CD4-positive, CD25-positive, alpha-beta regulatory T cell (primary cell): ENCODE results near the gene RPL35A. TPM values are rescaled to one million over a fixed set of nuclear protein-coding genes. Genes with fewer than 3 reads are reported as not detected.
"Not testable (repeated sequence)": the region's sequence is repeated elsewhere in the genome, so short reads cannot be mapped to it uniquely, and the experiment has no call there.

ENCODE experiments used
- ATAC-seq, 2 donors: fragments of 150-1000 bp; cut with Tn5 transposase; one replicate each; pipeline ENCODE4 v1.10.0; 2021; ENCODE audit warnings: low read depth in 2 of 2, moderate number of reproducible peaks in 2 of 2, moderate library complexity in 1 of 2
- DNase-seq, 3 donors: peaks; one replicate each; pipeline versions ENCODE4 v3.0.0 to v3.0.0-alpha.2; 2012 to 2022; ENCODE audit warnings: mixed read lengths in 1 of 3
- H3K27ac ChIP-seq: one replicate; pipeline ENCODE4 v1.7.0; 2013; ENCODE audit warnings: mild to moderate bottlenecking, low read length; ENCODE audit not compliant: insufficient read depth, poor library complexity, severe bottlenecking
- H3K27me3 ChIP-seq: one replicate; pipeline ENCODE4 v1.7.0; 2013; ENCODE audit warnings: low read length; ENCODE audit not compliant: control insufficient read depth, insufficient read depth
- H3K36me3 ChIP-seq: one replicate; pipeline ENCODE4 v1.7.0; 2013; ENCODE audit warnings: mild to moderate bottlenecking, low read length, moderate library complexity; ENCODE audit not compliant: control insufficient read depth, insufficient read depth
- H3K4me1 ChIP-seq: 2 replicates; pipeline ENCODE4 v1.7.0; 2013; ENCODE audit warnings: mild to moderate bottlenecking, low read length; ENCODE audit not compliant: insufficient read depth, control insufficient read depth, poor library complexity, severe bottlenecking
- H3K4me3 ChIP-seq: one replicate; pipeline ENCODE4 v1.7.0; 2013; ENCODE audit warnings: low read depth, mild to moderate bottlenecking, low read length, moderate library complexity
- H3K9me3 ChIP-seq, 2 experiments: 1 replicate in 1 of 2; 2 replicates in 1 of 2; pipeline ENCODE4 v1.7.0; 2013; ENCODE audit warnings: low read length in 2 of 2, mild to moderate bottlenecking in 1 of 2, moderate library complexity in 1 of 2; ENCODE audit not compliant: control insufficient read depth in 2 of 2
- H3K27ac Mint-ChIP-seq, 3 donors: one replicate each; pipeline ENCODE4 v1.8.0; 2020 to 2022; ENCODE audit warnings: mild to moderate bottlenecking in 3 of 3, mixed read lengths in 3 of 3, moderate library complexity in 2 of 3
- H3K27me3 Mint-ChIP-seq: one replicate; pipeline ENCODE4 v1.8.0; 2022; ENCODE audit warnings: mild to moderate bottlenecking, mixed read lengths
- H3K36me3 Mint-ChIP-seq: one replicate; pipeline ENCODE4 v1.8.0; 2020; ENCODE audit warnings: mixed read lengths
- H3K4me1 Mint-ChIP-seq, 4 donors: one replicate each; pipeline ENCODE4 v1.8.0; 2020 to 2022; ENCODE audit warnings: mixed read lengths in 4 of 4, mild to moderate bottlenecking in 1 of 4
- H3K4me3 Mint-ChIP-seq, 4 donors: one replicate each; pipeline ENCODE4 v1.8.0; 2020 to 2022; ENCODE audit warnings: mild to moderate bottlenecking in 4 of 4, mixed read lengths in 4 of 4, moderate library complexity in 3 of 4
- H3K9me3 Mint-ChIP-seq, 7 donors: one replicate each; pipeline ENCODE4 v1.8.0; 2020 to 2022; ENCODE audit warnings: mixed read lengths in 7 of 7, mild to moderate bottlenecking in 3 of 7, moderate library complexity in 2 of 7
- polyA plus RNA-seq, 4 donors: library from polyadenylated mRNA; unstranded; fragments of 300-500 nt; fragmentation: Illumina TruSeq; gene quantifications; one replicate each; pipeline ENCODE4 v1.2.3, GENCODE V29; 2021
- total RNA-seq: library from RNA; stranded (reverse); gene quantifications from one replicate; pipeline ENCODE4 v1.2.3, GENCODE V29; 2022

The RPL35A gene
- total and polyA plus RNA-seq, 5 donors from 2014 or later: 1,211 to 2,226 (median 1,650) TPM

DNA sequence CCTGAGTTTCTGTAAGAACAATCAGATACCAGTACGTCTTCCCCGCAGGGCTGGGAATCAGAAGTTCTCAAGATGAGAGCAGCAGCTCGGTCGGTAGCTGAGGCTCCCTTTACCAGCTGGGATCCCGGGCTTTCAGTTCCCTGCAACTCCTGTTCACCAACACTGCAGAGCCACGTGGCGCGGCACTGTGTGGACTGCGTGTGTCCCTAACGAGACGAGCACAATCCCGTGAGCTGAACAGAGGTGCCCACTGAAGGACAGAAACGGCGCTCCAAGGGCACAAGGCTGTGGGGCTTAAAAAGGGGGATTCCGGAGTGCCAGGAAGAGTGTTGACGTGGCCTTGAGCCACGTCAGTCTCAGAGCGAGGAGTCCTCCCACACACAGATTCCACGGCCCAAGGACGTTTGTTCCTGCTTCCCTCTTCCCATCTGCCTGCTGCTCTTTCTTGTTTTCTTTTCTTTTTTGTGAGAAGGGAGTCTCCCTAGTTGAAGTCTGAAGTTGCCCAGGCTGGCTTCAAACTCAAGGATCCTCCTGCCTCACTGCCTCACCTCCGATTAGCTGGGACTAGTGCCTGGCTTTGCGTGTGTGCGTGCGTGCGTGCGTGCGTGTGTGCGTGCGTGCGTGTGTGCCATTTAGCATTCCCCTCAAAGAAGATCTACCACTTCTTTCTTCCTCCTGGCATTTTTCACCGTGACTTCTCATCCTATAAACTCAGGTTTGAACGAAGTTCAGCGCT is 37.1 kb upstream of the RPL35A start:
- no peak overlapping the region for H3K4me3 Mint-ChIP-seq
- no peak for ATAC-seq
- no peaks in the 10 kb centered on the region for H3K27me3 Mint-ChIP-seq
- no peaks in the 10 kb centered on the region for H3K4me1 ChIP-seq
- peaks cover 3% of the 10 kb centered on the region for H3K36me3 Mint-ChIP-seq
- no peaks in the 10 kb centered on the region for H3K4me1 Mint-ChIP-seq
- H3K27ac Mint-ChIP-seq: no peak overlapping the region
- no peaks in the 10 kb centered on the region for H3K9me3 Mint-ChIP-seq
- no peaks in the 10 kb centered on the region for H3K36me3 ChIP-seq
- no peaks in the 10 kb centered on the region for H3K27me3 ChIP-seq
- no peak overlapping the region for H3K27ac ChIP-seq
- H3K9me3 ChIP-seq: no peaks in the 10 kb centered on the region
- DNase-seq: no peak
- H3K4me3 ChIP-seq: no peak overlapping the region

DNA sequence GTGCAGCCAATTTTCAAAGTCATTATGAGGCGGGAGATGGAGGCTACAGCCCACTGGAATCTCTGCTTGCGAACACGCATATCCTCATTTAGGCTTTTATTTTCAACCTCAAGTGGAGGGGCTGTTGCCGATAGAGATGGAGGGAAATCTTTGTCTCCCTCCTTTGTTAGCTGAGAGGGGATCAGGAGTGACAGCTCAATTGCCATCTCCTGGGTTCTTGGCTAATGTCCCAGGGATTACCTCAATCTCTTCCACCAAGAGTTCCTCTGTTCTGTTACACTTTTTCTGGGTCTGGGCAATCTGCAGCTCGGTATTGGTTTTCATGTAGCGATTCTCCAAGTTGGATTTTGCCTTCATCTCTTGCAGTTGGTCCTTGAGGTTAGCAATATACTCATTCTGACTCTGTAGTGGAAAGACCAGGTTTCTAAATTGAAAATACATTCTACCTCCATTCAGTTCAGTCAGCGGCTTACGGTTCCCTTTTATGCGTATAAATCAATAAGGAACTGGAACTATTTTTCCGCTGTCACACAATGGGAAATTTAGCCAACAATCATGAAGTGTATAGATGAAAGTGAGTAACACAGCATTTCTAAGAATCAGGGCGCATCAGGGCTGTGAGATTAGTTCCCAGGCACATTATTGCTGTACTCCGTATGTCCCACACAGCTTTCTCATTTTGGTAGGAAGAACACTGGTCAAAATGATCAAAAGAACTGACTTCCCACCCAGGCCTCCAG is 36.2 kb upstream of the RPL35A start:
- Mint-ChIP-seq H3K27ac (no peak overlapping the region), H3K27me3 (no peaks in the 10 kb centered on the region), H3K4me3 (no peak overlapping the region), H3K36me3 (no peaks in the 10 kb centered on the region), H3K9me3 (no peaks in the 10 kb centered on the region), H3K4me1 (no peaks in the 10 kb centered on the region)
- DNase-seq (no peak), ATAC-seq (no peak)
- Histone ChIP-seq H3K36me3 (no peaks in the 10 kb centered on the region), H3K4me1 (no peaks in the 10 kb centered on the region), H3K27me3 (no peaks in the 10 kb centered on the region), H3K9me3 (no peaks in the 10 kb centered on the region), H3K27ac (no peak overlapping the region), H3K4me3 (no peak overlapping the region)

DNA sequence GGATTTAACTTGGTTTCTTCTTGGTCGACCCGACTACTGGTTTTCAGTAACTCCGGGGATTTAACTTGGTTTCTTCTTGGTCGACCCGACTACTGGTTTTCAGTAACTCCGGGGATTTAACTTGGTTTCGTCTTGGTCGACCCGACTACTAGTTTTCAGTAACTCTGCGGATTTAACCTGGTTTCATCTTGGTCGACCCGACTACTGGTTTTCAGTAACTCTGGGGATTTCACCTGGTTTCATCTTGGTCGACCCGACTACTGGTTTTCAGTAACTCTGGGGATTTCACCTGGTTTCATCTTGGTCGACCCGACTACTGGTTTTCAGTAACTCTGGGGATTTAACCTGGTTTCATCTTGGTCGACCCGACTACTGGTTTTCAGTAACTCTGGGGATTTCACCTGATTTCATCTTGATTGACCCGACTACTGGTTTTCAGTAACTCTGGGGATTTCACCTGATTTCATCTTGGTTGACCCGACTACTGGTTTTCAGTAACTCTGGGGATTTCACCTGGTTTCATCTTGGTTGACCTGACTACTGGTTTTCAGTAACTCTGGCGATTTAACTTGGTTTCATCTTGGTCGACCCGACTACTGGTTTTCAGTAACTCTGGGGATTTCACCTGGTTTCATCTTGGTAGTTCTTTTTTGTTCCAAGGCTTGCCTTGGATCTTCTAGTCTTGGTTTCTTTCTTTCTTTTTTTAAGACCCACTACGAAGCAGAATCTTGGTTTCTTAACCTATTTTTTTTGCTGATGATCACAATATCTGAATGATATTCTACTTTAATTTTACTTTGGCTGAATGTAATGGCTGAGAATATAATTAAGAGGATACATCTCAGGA is 28.3 kb upstream of the RPL35A start:
- H3K4me3 ChIP-seq, DNase-seq, H3K9me3 ChIP-seq, H3K4me1 Mint-ChIP-seq, H3K4me3 Mint-ChIP-seq, H3K4me1 ChIP-seq, H3K27me3 Mint-ChIP-seq, H3K36me3 ChIP-seq, H3K27ac Mint-ChIP-seq, H3K27me3 ChIP-seq, H3K9me3 Mint-ChIP-seq, ATAC-seq, H3K27ac ChIP-seq: not testable (repeated sequence)
- peaks cover 18% of the 10 kb centered on the region for H3K36me3 Mint-ChIP-seq

DNA sequence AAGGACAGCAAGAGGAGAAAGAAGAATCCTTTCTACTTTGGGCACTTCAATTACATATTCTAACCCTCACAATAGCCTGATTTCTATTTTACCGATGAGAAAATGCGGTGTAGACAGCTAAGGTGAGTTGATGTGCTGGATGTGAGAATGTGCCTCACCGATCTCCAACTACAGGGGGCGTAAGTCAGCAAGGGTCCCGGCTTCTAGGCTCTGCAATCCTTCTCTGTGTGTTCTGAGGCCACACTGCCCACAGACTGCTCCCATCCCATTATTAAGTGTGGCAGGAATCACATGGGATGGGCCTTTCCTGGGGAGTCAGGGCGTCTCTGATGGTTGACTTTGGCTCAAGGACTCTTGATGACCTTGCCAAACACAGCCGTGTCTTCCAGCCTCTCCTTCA is 23.6 kb upstream of the RPL35A start:
- Mint-ChIP-seq H3K27me3 (no peaks in the 10 kb centered on the region), H3K4me3 (no peak overlapping the region), H3K36me3 (peaks cover 31% of the 10 kb centered on the region), H3K4me1 (no peaks in the 10 kb centered on the region), H3K9me3 (peaks cover 0 to 4% (median 1%) of the 10 kb centered on the region in 7 donors), H3K27ac (no peak overlapping the region)
- no peak for DNase-seq
- H3K27me3 ChIP-seq: no peaks in the 10 kb centered on the region
- H3K9me3 ChIP-seq: no peaks in the 10 kb centered on the region
- ATAC-seq: no peak
- H3K4me1 ChIP-seq: no peaks in the 10 kb centered on the region
- H3K27ac ChIP-seq: no peak overlapping the region
- no peak overlapping the region for H3K4me3 ChIP-seq
- no peaks in the 10 kb centered on the region for H3K36me3 ChIP-seq

DNA sequence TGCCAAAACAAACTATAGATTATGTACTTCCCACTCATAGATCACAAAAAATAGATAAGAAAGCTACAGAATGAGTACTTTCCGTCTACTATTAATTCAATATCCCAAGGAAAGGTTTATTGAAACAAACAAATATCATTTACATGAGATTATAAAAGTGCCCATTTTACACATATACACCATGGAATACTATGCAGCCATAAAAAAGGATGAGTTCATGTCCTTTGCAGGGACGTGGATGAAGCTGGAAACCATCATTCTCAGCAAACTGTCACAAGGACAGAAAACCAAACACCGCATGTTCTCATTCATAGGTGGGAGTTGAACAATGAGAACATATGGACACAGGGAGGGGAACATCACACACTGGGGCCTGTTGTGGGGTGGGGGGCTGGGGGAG is 22.4 kb upstream of the RPL35A start:
- not testable (repeated sequence) for H3K9me3 Mint-ChIP-seq, H3K27me3 ChIP-seq, DNase-seq, ATAC-seq, H3K4me1 Mint-ChIP-seq, H3K27me3 Mint-ChIP-seq, H3K27ac ChIP-seq, H3K9me3 ChIP-seq, H3K4me3 ChIP-seq, H3K4me3 Mint-ChIP-seq, H3K27ac Mint-ChIP-seq, H3K4me1 ChIP-seq, H3K36me3 ChIP-seq
- H3K36me3 Mint-ChIP-seq: peaks cover 26% of the 10 kb centered on the region

DNA sequence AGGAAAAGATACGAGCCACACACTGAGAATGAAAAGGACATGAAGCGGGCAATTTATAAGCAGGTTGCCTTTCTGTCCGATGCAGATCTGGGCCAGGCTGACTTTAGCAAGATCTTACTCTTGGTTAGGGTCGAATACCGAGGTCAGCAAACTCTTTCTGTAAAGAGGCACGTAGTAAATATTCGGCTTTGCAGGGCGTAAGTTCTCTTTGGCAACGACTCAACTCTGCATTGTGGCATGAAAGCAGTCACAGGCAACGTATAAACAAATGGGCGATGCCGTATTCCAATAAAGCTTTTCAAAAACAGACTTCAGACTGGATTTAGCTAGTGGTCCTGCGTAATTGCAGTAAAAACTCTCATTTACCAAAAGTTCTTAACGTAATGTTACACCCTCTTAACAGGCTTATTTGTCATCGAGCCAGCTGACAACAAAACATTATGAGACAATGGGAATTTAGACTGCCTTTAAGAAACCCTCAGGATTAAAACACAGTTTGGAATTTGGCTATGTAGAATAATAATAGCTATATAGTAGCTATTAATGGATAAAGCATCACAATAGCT is 13.1 kb upstream of the RPL35A start:
- no peaks in the 10 kb centered on the region for H3K36me3 ChIP-seq
- no peaks in the 10 kb centered on the region for H3K27me3 ChIP-seq
- H3K4me1 ChIP-seq: no peaks in the 10 kb centered on the region
- Mint-ChIP-seq H3K27ac (no peak overlapping the region), H3K27me3 (no peaks in the 10 kb centered on the region), H3K4me1 (no peaks in the 10 kb centered on the region), H3K36me3 (peaks cover 4% of the 10 kb centered on the region), H3K9me3 (no peaks in the 10 kb centered on the region), H3K4me3 (peak overlapping the region in 1 of 4 donors; percentile 23)
- H3K9me3 ChIP-seq: no peaks in the 10 kb centered on the region
- H3K27ac ChIP-seq: no peak overlapping the region
- H3K4me3 ChIP-seq: no peak overlapping the region
- ATAC-seq (no peak), DNase-seq (no peak)

DNA sequence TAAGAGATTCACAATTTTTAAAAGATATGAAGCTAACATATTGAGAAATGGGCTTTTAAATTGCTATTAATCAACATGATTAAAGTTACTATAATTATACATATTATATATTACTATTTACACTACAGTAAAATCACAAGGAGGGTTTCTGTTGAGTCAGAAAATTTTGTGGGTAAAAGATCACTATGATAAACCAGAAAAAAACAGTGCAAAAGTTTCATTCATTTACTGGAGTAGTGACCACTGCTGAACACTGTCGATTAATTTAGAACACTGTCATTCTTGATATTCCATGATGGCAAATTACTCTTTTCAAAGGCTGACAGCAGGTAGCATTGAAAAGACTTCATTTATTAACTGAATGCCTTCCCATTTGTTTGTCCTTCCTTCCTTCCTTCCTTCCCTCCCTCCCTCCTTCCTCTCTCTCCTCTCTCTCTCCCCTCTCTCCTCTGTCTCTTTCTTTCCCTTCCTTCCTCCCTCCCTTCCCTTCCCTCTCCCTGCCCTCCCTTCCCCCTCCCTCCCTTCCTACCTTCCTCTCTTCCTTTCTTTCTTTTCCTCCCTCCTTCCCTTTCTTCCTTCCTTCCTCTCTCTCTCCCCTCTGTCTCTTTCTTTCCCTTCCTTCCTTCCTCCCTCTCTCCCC is 9.1 kb upstream of the RPL35A start:
- H3K27me3 Mint-ChIP-seq: no peaks in the 10 kb centered on the region
- H3K27me3 ChIP-seq: no peaks in the 10 kb centered on the region
- H3K27ac ChIP-seq: no peak overlapping the region
- no peak overlapping the region for H3K4me3 Mint-ChIP-seq
- H3K4me1 ChIP-seq: no peaks in the 10 kb centered on the region
- H3K9me3 ChIP-seq: no peaks in the 10 kb centered on the region
- DNase-seq (no peak), ATAC-seq (no peak)
- H3K27ac Mint-ChIP-seq: no peak overlapping the region
- H3K36me3 Mint-ChIP-seq: peaks cover 4% of the 10 kb centered on the region
- H3K4me1 Mint-ChIP-seq: peaks cover 0 to 8% (median 0%) of the 10 kb centered on the region in 4 donors
- H3K4me3 ChIP-seq: no peak overlapping the region
- H3K9me3 Mint-ChIP-seq: no peaks in the 10 kb centered on the region
- no peaks in the 10 kb centered on the region for H3K36me3 ChIP-seq
